Endothelial cell of umbilical vein (primary cell): Measurements from ENCODE around the gene COL19A1. TPM values are rescaled to one million over a fixed set of nuclear protein-coding genes. Genes with fewer than 3 reads are reported as not detected.

Experiments
- BruUV-seq: library from RNA; stranded (reverse); fragments of 400-500 nt; replicated peaks from 2 replicates; lab custom pipeline; 2021; lab: Mats Ljungman, UMichigan
- CTCF ChIA-PET: fragments of 300-600, 350-600 bp; sonication (Branson Sonifier 250); formaldehyde crosslinking; loops from one replicate; lab custom pipeline; 2021; ENCODE audit warnings: antibody characterized with exemption, inconsistent platforms; lab: Charles Lee
- POLR2A ChIA-PET: fragments of 300-600, 350-600 bp; sonication (Branson Sonifier 250); formaldehyde crosslinking; loops from one replicate; lab custom pipeline; 2021; ENCODE audit warnings: antibody characterized with exemption, inconsistent platforms; lab: Charles Lee
- DNase-seq: peaks from one replicate; pipeline ENCODE4 v3.0.0-alpha.2; 2011; ENCODE audit warnings: low read depth, low spot score
- FAIRE-seq: peaks from 2 replicates; lab custom pipeline; 2011; peaks lifted over from hg19 to GRCh38; lab: Jason Lieb, UNC
- H2AFZ ChIP-seq: 2 replicates; pipeline ENCODE4 v1.6.0; 2012; ENCODE audit warnings: low read depth, low read length, control low read depth, inconsistent platforms
- H3K27ac ChIP-seq: 2 replicates; pipeline ENCODE4 v1.5.1; 2011; ENCODE audit warnings: low read depth, mild to moderate bottlenecking, control low read depth, low read length, moderate library complexity; ENCODE audit not compliant: insufficient read depth
- H3K27me3 ChIP-seq, 2 experiments: 2 replicates each; pipeline versions ENCODE4 v1.6.0 to v1.6.1; 2011; ENCODE audit warnings: low read length in 2 of 2, mixed read lengths in 1 of 2; ENCODE audit not compliant: control insufficient read depth in 2 of 2, insufficient read depth in 2 of 2
- H3K36me3 ChIP-seq, 2 experiments: 2 replicates in 1 of 2; 3 replicates in 1 of 2; pipeline ENCODE4 v1.5.1; 2011; ENCODE audit warnings: low read length in 2 of 2, mild to moderate bottlenecking in 1 of 2, moderate library complexity in 1 of 2; ENCODE audit not compliant: control insufficient read depth in 2 of 2, insufficient read depth in 2 of 2; ENCODE audit errors: extremely low read depth in 1 of 2
- H3K4me1 ChIP-seq: 3 replicates; pipeline ENCODE4 v1.5.1; 2011; ENCODE audit warnings: mild to moderate bottlenecking, low read length; ENCODE audit not compliant: control insufficient read depth, insufficient read depth; ENCODE audit errors: extremely low read depth
- H3K4me2 ChIP-seq: 2 replicates; pipeline ENCODE4 v1.6.1; 2011; ENCODE audit warnings: low read length, control low read depth, mixed read lengths; ENCODE audit not compliant: insufficient read depth
- H3K4me3 ChIP-seq, 3 experiments: fragments of 200-600 bp in 1 of 3; sonication (generic), shearing (Covaris generic) in 1 of 3; replicated peaks in 1 of 3; 2 replicates each; pipeline ENCODE4 v1.5.1; 2011 to 2016; ENCODE audit warnings: control low read depth in 3 of 3, low read length in 3 of 3, mild to moderate bottlenecking in 2 of 3, inconsistent platforms in 1 of 3, low read depth in 1 of 3, moderate library complexity in 1 of 3; ENCODE audit not compliant: insufficient read depth in 1 of 3
- H3K79me2 ChIP-seq: 2 replicates; pipeline ENCODE4 v1.6.0; 2012; ENCODE audit warnings: low read length, inconsistent platforms; ENCODE audit not compliant: control insufficient read depth, insufficient read depth
- H3K9ac ChIP-seq: replicated peaks from 2 replicates; pipeline ENCODE3; 2011; ENCODE audit warnings: low read length, control low read depth; ENCODE audit not compliant: insufficient read depth; ENCODE audit errors: extremely low read depth
- H3K9me1 ChIP-seq: replicated peaks from 3 replicates; pipeline ENCODE4 v1.6.0; 2011; ENCODE audit warnings: mild to moderate bottlenecking, low read length; ENCODE audit not compliant: control insufficient read depth, insufficient read depth; ENCODE audit errors: extremely low read depth
- H3K9me3 ChIP-seq: replicated peaks from 2 replicates; pipeline ENCODE4 v1.5.1; 2012; ENCODE audit warnings: low read length, inconsistent platforms; ENCODE audit not compliant: control insufficient read depth, insufficient read depth
- H4K20me1 ChIP-seq: replicated peaks from 2 replicates; pipeline ENCODE3; 2011; ENCODE audit warnings: mild to moderate bottlenecking, low read length; ENCODE audit not compliant: control insufficient read depth, insufficient read depth; ENCODE audit errors: extremely low read depth
- EZH2 ChIP-seq: IDR thresholded peaks from 2 replicates; pipeline ENCODE4 v1.6.1; 2012; ENCODE audit warnings: borderline replicate concordance, low read depth, mild to moderate bottlenecking, moderate library complexity, low read length, inconsistent platforms; ENCODE audit not compliant: severe bottlenecking
- FOS ChIP-seq: IDR thresholded peaks from 2 replicates; pipeline ENCODE4 v1.6.1; 2011; ENCODE audit warnings: mild to moderate bottlenecking, low read length, moderate library complexity, borderline replicate concordance; ENCODE audit not compliant: insufficient read depth
- GATA2 ChIP-seq: IDR thresholded peaks from 2 replicates; pipeline ENCODE4 v1.7.0; 2011; ENCODE audit warnings: low read depth, mild to moderate bottlenecking, moderate library complexity, mixed read lengths, low read length; ENCODE audit not compliant: insufficient read length, insufficient read depth
- JUN ChIP-seq: IDR thresholded peaks from 2 replicates; pipeline ENCODE4 v1.6.1; 2011; ENCODE audit warnings: borderline replicate concordance, low read depth; ENCODE audit not compliant: insufficient read length, insufficient read depth
- MYC ChIP-seq: IDR thresholded peaks from one replicate; pipeline ENCODE4 v1.6.1; 2011; ENCODE audit warnings: mild to moderate bottlenecking, low read depth, low read length
- POLR2A ChIP-seq: IDR thresholded peaks from 2 replicates; pipeline ENCODE4 v1.6.1; 2012; ENCODE audit warnings: low read depth, mild to moderate bottlenecking, control low read depth, low read length
- POLR2AphosphoS5 ChIP-seq: IDR thresholded peaks from 2 replicates; pipeline ENCODE4 v1.6.1; 2012; ENCODE audit warnings: low read depth, mild to moderate bottlenecking, control low read depth, low read length, moderate library complexity; ENCODE audit not compliant: insufficient read depth
- dilution Hi-C: fragments of 300-500 bp; cut with MboI; formaldehyde crosslinking; loops from one replicate; pipeline ENCODE4 v1.15.0; 2019; ENCODE audit warnings: low sequenced_read_pairs; ENCODE audit not compliant: extremely low pct_ligation_motif_present
- intact Hi-C: fragments of 100-400 bp; cut with micrococcal nuclease; formaldehyde crosslinking; loops from one replicate; pipeline ENCODE4 v1.10.0; 2022
- polyA plus RNA-seq, 4 experiments: library from polyadenylated mRNA; depleted of rRNA in 3 of 4; stranded (reverse) in 3 of 4; unstranded in 1 of 4; fragments of >200 nt; gene quantifications; 2 replicates each; pipeline versions ENCODE4 v1.2.1 to v1.2.3, GENCODE V29; 2011 to 2012; ENCODE audit warnings: missing spikeins in 1 of 4
- total RNA-seq: library from RNA; stranded (reverse); gene quantifications from 2 replicates; pipeline ENCODE4 v1.2.3, GENCODE V29; 2021
- TF ChIP-seq, protein P1 (sequence below), 2 donors: IDR thresholded peaks; 1 replicate in 1 of 2; 2 replicates in 1 of 2; pipeline ENCODE4 v1.5.1; 2011; ENCODE audit warnings: low read length in 2 of 2, mild to moderate bottlenecking in 2 of 2, moderate library complexity in 2 of 2, control low read depth in 1 of 2, inconsistent platforms in 1 of 2, low read depth in 1 of 2; ENCODE audit not compliant: insufficient read depth in 1 of 2; ENCODE audit errors: extremely low read depth in 1 of 2
- TF ChIP-seq, protein P2 (sequence below): IDR thresholded peaks from 2 replicates; pipeline ENCODE4 v1.6.1; 2011; ENCODE audit not compliant: insufficient read depth, insufficient read length

The COL19A1 gene
- total and polyA plus RNA-seq, 2 donors (not counting 3 experiments of a cell fraction or from before 2014, with no cell fraction given): not detected

DNA sequence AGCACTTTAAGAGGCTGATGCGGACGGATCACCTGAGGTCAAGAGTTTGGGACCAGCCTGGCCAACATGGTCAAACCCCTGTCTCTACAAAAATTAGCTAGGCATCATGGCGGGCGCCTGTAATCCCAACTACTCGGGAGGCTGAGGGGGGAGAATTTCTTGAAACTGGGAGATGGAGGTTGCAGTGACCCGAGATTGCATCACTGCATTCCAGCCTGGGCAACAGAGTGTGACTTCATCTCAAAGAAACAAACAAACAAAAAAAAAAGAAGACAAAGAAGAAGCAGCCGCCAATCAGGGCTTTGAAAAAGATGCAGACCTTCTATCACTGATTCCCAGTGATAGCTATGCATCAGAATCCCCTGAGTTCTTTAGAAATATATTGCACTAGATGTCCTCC, 379.8 kb downstream of the COL19A1 start:
- no peak for TF ChIP-seq JUN
- no peak for TF ChIP-seq GATA2
- TF ChIP-seq, protein P1, sequence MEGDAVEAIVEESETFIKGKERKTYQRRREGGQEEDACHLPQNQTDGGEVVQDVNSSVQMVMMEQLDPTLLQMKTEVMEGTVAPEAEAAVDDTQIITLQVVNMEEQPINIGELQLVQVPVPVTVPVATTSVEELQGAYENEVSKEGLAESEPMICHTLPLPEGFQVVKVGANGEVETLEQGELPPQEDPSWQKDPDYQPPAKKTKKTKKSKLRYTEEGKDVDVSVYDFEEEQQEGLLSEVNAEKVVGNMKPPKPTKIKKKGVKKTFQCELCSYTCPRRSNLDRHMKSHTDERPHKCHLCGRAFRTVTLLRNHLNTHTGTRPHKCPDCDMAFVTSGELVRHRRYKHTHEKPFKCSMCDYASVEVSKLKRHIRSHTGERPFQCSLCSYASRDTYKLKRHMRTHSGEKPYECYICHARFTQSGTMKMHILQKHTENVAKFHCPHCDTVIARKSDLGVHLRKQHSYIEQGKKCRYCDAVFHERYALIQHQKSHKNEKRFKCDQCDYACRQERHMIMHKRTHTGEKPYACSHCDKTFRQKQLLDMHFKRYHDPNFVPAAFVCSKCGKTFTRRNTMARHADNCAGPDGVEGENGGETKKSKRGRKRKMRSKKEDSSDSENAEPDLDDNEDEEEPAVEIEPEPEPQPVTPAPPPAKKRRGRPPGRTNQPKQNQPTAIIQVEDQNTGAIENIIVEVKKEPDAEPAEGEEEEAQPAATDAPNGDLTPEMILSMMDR (IDR thresholded peaks at IDR 0.05; ENCODE audit: extremely low read depth in 1 of 2, insufficient read depth in 1 of 2, low read depth in 1 of 2, low read length in 2 of 2): no peak
- no peak for TF ChIP-seq POLR2A
- TF ChIP-seq FOS: no peak
- TF ChIP-seq, protein P2, sequence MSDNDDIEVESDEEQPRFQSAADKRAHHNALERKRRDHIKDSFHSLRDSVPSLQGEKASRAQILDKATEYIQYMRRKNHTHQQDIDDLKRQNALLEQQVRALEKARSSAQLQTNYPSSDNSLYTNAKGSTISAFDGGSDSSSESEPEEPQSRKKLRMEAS: no peak
- TF ChIP-seq EZH2: no peak
- TF ChIP-seq MYC: no peak
- TF ChIP-seq POLR2AphosphoS5: no peak
- intact Hi-C loops: no loop called here
- no peaks in the 10 kb centered on the region for H4K20me1 ChIP-seq
- H3K79me2 ChIP-seq: no peaks in the 10 kb centered on the region
- POLR2A ChIA-PET: no interaction called here
- no peak overlapping the region for H3K4me2 ChIP-seq
- BruUV-seq: no TSS peak
- H3K36me3 ChIP-seq: no peaks in the 10 kb centered on the region
- H3K27me3 ChIP-seq: no peaks in the 10 kb centered on the region
- no peak for DNase-seq
- H3K4me3 ChIP-seq: no peak overlapping the region
- no peak overlapping the region for H3K27ac ChIP-seq
- no peaks in the 10 kb centered on the region for H3K4me1 ChIP-seq
- H2AFZ ChIP-seq: no peak overlapping the region
- no peaks in the 10 kb centered on the region for H3K9me3 ChIP-seq
- H3K9me1 ChIP-seq: no peaks in the 10 kb centered on the region
- no peak overlapping the region for H3K9ac ChIP-seq
- FAIRE-seq: no peak
- CTCF ChIA-PET: interaction anchor here (1.0 kb wide), 1 partner anchor 123 kb away, joined by 4 read pairs; no protein-coding TSS in a partner anchor
- dilution Hi-C loops: no loop called here
